ENCODE measurements around the gene ARHGAP23.

ARHGAP23 gene

GRCh38 chr17:38544839-38545209 is 116.6 kb downstream of the ARHGAP23 start:
- H3K9me3 ChIP-seq (ENCODE audit: low read length), result no peaks in the 10 kb centered on the region
- H3K27ac ChIP-seq (ENCODE audit: low read depth, low read length, poor library complexity, severe bottlenecking), result no peak overlapping the region
- no peaks in the 10 kb centered on the region for H4K20me1 ChIP-seq (ENCODE audit: insufficient read depth, low read length)
- TF ChIP-seq CTCF (IDR thresholded peaks at IDR 0.05; ENCODE audit: low read length), result no peak
- TF ChIP-seq EZH2 (IDR thresholded peaks at IDR 0.05; ENCODE audit: borderline replicate concordance, low read length), result no peak
- H3K9ac ChIP-seq (ENCODE audit: low read length), result no peak overlapping the region
- H3K27me3 ChIP-seq (ENCODE audit: insufficient read depth, low read length), result 0 out of 2 replicates have a peak, but pooled peaks cover 5% of the 10 kb centered on the region
- no peaks in the 10 kb centered on the region for H3F3A ChIP-seq (ENCODE audit: insufficient read depth, low read length)
- H3K36me3 ChIP-seq (ENCODE audit: insufficient read depth, low read length), result no peaks in the 10 kb centered on the region
- H2AFZ ChIP-seq (ENCODE audit: low read length), result no peak overlapping the region
- H3K9me2 ChIP-seq (ENCODE audit: low read depth, low read length), result no peaks in the 10 kb centered on the region
- H3K4me2 ChIP-seq (ENCODE audit: low read length), result no peak overlapping the region
- H3K4me3 ChIP-seq (ENCODE audit: low read depth, low read length, poor library complexity, severe bottlenecking), result no peak overlapping the region
- H3K79me2 ChIP-seq (ENCODE audit: insufficient read depth, low read length), result no peaks in the 10 kb centered on the region
- no peaks in the 10 kb centered on the region for H3K4me1 ChIP-seq (ENCODE audit: insufficient read depth, low read length, severe bottlenecking)

GRCh38 chr17:38545531-38546225 is 117.4 kb downstream of the ARHGAP23 start:
- Histone ChIP-seq H3K27ac (ENCODE audit: low read depth, low read length, poor library complexity, severe bottlenecking) (no peak overlapping the region), H3K9me2 (ENCODE audit: low read depth, low read length) (no peaks in the 10 kb centered on the region), H3K36me3 (ENCODE audit: insufficient read depth, low read length) (no peaks in the 10 kb centered on the region), H3K9ac (ENCODE audit: low read length) (no peak overlapping the region), H4K20me1 (ENCODE audit: insufficient read depth, low read length) (no peaks in the 10 kb centered on the region), H2AFZ (ENCODE audit: low read length) (no peak overlapping the region), H3K4me1 (ENCODE audit: insufficient read depth, low read length, severe bottlenecking) (no peaks in the 10 kb centered on the region), H3K27me3 (ENCODE audit: insufficient read depth, low read length) (peaks cover 5% of the 10 kb centered on the region; the same call in 1 of the 2 replicates), H3K4me2 (ENCODE audit: low read length) (no peak overlapping the region), H3K9me3 (ENCODE audit: low read length) (no peaks in the 10 kb centered on the region), H3K79me2 (ENCODE audit: insufficient read depth, low read length) (no peaks in the 10 kb centered on the region), H3F3A (ENCODE audit: insufficient read depth, low read length) (no peaks in the 10 kb centered on the region), H3K4me3 (ENCODE audit: low read depth, low read length, poor library complexity, severe bottlenecking) (no peak overlapping the region)
- no peak for TF ChIP-seq CTCF (IDR thresholded peaks at IDR 0.05; ENCODE audit: low read length)
- no peak for TF ChIP-seq EZH2 (IDR thresholded peaks at IDR 0.05; ENCODE audit: borderline replicate concordance, low read length)

GRCh38 chr17:38546396-38546795 is 118.1 kb downstream of the ARHGAP23 start:
- Histone ChIP-seq H3K4me2 (ENCODE audit: low read length) (no peak overlapping the region), H4K20me1 (ENCODE audit: insufficient read depth, low read length) (no peaks in the 10 kb centered on the region), H3K27me3 (ENCODE audit: insufficient read depth, low read length) (peaks cover 12% of the 10 kb centered on the region; the same call in 1 of the 2 replicates), H3F3A (ENCODE audit: insufficient read depth, low read length) (no peaks in the 10 kb centered on the region), H3K9ac (ENCODE audit: low read length) (no peak overlapping the region), H3K9me2 (ENCODE audit: low read depth, low read length) (no peaks in the 10 kb centered on the region), H3K36me3 (ENCODE audit: insufficient read depth, low read length) (no peaks in the 10 kb centered on the region; the same call in 1 of the 2 replicates), H3K4me1 (ENCODE audit: insufficient read depth, low read length, severe bottlenecking) (no peaks in the 10 kb centered on the region), H3K27ac (ENCODE audit: low read depth, low read length, poor library complexity, severe bottlenecking) (no peak overlapping the region), H2AFZ (ENCODE audit: low read length) (no peak overlapping the region), H3K9me3 (ENCODE audit: low read length) (no peaks in the 10 kb centered on the region), H3K4me3 (ENCODE audit: low read depth, low read length, poor library complexity, severe bottlenecking) (no peak overlapping the region), H3K79me2 (ENCODE audit: insufficient read depth, low read length) (no peaks in the 10 kb centered on the region)
- TF ChIP-seq EZH2 (IDR thresholded peaks at IDR 0.05; ENCODE audit: borderline replicate concordance, low read length) (no peak), CTCF (IDR thresholded peaks at IDR 0.05; ENCODE audit: low read length) (no peak)

All from OCI-LY1 (cell line).